Stimulated activated naive CD8-positive, alpha-beta T cell treated with anti-CD3 and anti-CD28 coated beads, Interleukin-15, amount 100 ng/mL, for 72 hours (primary cell): Measurements from ENCODE around the gene ZNF141.
"Not testable (repeated sequence)": the region's sequence is repeated elsewhere in the genome, so short reads cannot be mapped to it uniquely, and the experiment has no call there.

Source experiments
- ATAC-seq: fragments of 150-1000 bp; cut with Tn5 transposase; 2 replicates; pipeline ENCODE4 v1.10.0; 2021; ENCODE audit warnings: mild to moderate bottlenecking, moderate library complexity
- DNase-seq, 2 donors: peaks; one replicate each; pipeline ENCODE4 v3.0.0; 2021 to 2022
- H3K27ac Mint-ChIP-seq, 2 donors: one replicate each; pipeline ENCODE4 v1.8.0; 2022; ENCODE audit warnings: mild to moderate bottlenecking in 2 of 2, mixed read lengths in 2 of 2, moderate library complexity in 2 of 2
- H3K27me3 Mint-ChIP-seq: one replicate; pipeline ENCODE4 v1.8.0; 2022; ENCODE audit warnings: mixed read lengths
- H3K4me1 Mint-ChIP-seq: one replicate; pipeline ENCODE4 v1.8.0; 2022; ENCODE audit warnings: mild to moderate bottlenecking, mixed read lengths
- H3K4me3 Mint-ChIP-seq, 2 donors: one replicate each; pipeline ENCODE4 v1.8.0; 2022; ENCODE audit warnings: mild to moderate bottlenecking in 2 of 2, mixed read lengths in 2 of 2, moderate library complexity in 1 of 2
- H3K9me3 Mint-ChIP-seq, 2 donors: one replicate each; pipeline ENCODE4 v1.8.0; 2022; ENCODE audit warnings: mixed read lengths in 2 of 2

Gene ZNF141

DNA sequence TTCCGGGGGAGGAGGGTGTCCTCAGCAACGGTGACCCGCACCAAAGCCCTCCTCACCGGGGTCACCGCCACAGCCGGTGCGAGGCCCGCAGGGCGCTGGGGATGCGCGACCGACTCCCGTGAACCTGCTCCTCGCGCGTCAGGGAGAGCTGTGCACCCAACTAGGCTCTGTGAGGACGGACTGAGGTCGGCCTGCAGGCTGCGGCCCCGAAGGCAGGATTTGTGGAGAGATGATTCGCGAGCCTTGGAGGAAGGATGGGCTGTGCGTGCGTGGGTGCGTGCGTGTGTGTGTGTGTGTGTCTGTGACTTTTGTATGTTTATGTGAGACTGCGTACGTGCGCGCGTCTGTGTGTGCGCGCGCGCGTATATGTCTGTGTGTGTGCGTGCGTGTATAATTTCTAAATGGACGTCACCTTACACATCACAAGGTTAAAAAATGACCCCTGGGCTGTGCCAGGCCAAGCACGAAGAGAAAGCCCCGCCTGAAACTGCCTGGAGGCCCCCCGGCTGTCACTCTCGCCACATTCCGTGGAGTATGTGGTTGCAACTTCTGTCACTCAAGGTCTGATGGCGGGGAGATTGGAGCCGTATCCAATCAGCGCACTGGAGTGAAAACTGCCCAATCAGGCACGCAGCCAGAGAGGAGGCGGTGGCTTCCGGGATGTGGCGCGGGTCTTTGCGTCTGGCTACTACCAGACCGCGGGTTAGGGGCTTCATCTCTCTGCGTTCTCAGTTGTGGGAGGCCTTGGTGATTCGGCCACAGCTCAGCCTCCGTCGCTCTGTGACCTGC lies at the start of gene ZNF141:
TSS of gene ZNF141 (plus strand) at position 672 of the 789 bp plus-strand sequence. CDS start 170 bp downstream, outside the sequence.
- peak; percentile 95 for ATAC-seq
- DNase-seq: peak; percentile 90 to 96
- peaks cover 27% of the 10 kb centered on the region for H3K4me1 Mint-ChIP-seq
- peak within 1 kb of the TSS; percentile 100 for H3K4me3 Mint-ChIP-seq
- H3K27me3 Mint-ChIP-seq: no peaks in the 10 kb centered on the region
- H3K9me3 Mint-ChIP-seq: peaks cover 37% of the 10 kb centered on the region in 2 donors
- H3K27ac Mint-ChIP-seq: peak within 1 kb of the TSS; percentile 99 to 100

DNA sequence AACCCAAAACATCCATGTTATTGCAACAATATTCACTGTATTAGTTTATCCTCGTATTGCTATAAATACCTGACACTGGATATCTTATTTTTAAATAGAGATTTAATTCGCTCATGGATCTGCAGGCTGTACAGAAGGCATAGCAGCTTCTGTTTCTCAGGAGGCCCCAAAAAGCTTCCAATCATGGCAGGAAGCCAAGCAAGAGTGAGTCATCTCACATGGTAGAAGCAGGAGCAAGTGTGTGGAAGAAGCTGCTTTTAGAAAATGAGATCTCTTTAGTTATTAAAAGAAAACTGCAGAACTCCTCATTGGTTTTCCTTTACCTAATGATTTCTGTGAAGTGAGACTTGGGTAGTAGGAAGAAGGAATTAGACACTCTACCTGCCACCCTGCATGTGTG lies 48.7 kb upstream of the ZNF141 start:
- Mint-ChIP-seq H3K4me3 (no peak overlapping the region), H3K27ac (no peak overlapping the region), H3K9me3 (peaks cover 11 to 27% of the 10 kb centered on the region in 2 donors), H3K27me3 (no peaks in the 10 kb centered on the region), H3K4me1 (no peaks in the 10 kb centered on the region)
- ATAC-seq (no peak), DNase-seq (no peak)

DNA sequence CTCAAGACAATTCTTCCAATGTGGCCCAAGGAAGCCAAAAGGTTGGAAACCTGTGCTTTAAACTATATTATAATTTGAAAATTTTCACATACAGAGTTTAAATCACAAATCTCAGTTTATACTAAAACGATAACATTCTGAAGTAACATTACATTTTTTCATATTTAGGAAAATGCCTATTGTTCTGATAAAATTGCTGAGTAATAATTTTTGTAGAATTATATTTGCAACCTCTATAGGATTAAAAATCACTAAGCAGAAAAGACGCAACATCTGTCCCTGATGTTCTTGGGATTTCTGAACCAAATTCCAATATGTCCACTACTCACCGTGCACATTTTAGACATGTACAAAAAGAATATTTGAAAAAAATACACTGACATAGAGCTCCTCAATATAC lies 42.9 kb upstream of the ZNF141 start:
- peaks cover 0 to 14% of the 10 kb centered on the region in 2 donors for H3K9me3 Mint-ChIP-seq
- no peak overlapping the region for H3K4me3 Mint-ChIP-seq
- H3K27me3 Mint-ChIP-seq: no peaks in the 10 kb centered on the region
- DNase-seq (no peak), ATAC-seq (no peak)
- H3K27ac Mint-ChIP-seq: no peak overlapping the region
- no peaks in the 10 kb centered on the region for H3K4me1 Mint-ChIP-seq

DNA sequence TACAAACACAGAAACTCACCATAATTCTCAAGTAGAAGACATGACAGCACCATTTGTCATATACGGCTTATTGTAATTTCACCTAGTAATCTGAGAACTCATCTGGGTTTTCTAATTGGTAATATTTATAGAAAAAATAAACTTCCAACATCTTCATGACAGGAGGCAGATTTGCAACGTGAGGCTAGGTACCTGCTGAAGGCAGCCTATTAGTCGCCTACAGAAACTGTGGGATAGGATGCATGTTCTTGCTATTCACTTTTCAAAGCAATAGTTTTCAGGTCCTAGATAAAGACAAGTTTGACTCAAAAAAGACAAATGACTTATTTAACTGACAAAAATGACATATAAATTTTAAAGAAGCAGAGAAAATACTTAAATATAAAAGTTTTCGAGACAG lies 35.2 kb upstream of the ZNF141 start:
- H3K27ac Mint-ChIP-seq: no peak overlapping the region
- no peak overlapping the region for H3K4me3 Mint-ChIP-seq
- DNase-seq (no peak), ATAC-seq (no peak)
- H3K27me3 Mint-ChIP-seq: peaks cover 37% of the 10 kb centered on the region
- H3K4me1 Mint-ChIP-seq: peaks cover 23% of the 10 kb centered on the region
- peaks cover 32 to 57% of the 10 kb centered on the region in 2 donors for H3K9me3 Mint-ChIP-seq

DNA sequence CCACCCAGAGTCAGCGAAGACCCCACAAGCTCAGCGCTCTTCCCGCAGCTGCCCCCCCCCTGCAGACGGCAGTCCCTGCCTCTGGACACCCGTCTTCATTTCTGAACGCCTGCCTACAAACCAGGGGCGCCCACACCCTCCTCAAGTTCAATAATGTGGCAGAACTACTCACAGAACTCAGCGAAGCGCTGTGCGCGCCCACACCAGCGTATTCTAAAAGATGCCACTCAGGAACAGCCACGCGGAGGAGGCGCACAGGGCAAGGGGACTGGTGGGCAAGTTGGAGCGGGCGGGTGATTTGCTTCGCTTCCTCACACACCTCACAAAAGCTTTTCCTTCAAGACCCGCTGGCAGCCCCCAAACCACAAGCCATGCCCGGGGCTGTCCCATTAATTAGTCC lies 33.1 kb upstream of the ZNF141 start:
- H3K9me3 Mint-ChIP-seq: peaks cover 32 to 65% of the 10 kb centered on the region in 2 donors

DNA sequence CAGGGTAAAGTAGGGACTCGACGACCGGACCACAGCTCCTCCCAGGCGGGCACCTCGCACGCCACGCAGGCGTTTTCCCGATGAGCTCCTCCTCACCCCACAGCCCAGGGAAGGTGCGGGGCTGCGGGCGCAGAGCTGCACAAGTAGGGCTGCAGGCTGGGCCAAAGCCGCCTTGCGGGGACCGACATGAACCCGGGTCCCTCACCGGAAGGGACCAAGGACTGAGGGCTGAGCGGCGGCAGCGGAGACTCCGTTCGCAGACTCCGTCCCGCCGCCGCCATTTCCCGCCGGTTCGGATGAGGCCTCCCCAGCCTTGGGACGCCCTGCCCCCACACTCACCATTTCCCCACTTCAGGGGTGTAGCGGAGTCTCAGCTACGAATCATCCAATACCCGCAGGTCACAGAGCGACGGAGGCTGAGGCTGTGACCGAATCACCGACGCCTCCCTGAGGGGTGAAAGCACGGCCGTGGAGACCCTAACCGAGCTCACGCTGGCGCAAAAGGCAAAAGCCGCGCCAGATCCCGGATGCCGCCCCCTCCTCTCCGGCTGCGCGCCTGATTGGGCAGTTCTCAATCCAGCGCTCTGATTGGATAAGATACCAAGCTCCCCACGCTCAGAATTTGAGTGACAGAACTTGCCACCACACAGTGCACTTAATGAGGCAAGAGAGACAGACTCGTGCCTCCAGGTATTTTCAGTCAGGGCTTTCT lies 32.5 kb upstream of the ZNF141 start, which contains the start of gene ZNF732:
TSS of gene ZNF732 (minus strand) at position 506 of the 712 bp plus-strand sequence. CDS start at position 342, 164 bp downstream.
- Mint-ChIP-seq H3K27ac (peak within 1 kb of the TSS; percentile 14 to 27), H3K9me3 (peaks cover 32 to 65% of the 10 kb centered on the region in 2 donors), H3K4me3 (peak within 1 kb of the TSS in 1 of 2 donors; percentile 13), H3K4me1 (peaks cover 23% of the 10 kb centered on the region), H3K27me3 (peaks cover 37% of the 10 kb centered on the region)
- DNase-seq (no peak), ATAC-seq (no peak)

More for the DNA sequence above, 33.1 kb upstream of the ZNF141 start:
- not testable (repeated sequence) for H3K4me3 Mint-ChIP-seq, ATAC-seq, DNase-seq, H3K27ac Mint-ChIP-seq
- Mint-ChIP-seq H3K27me3 (peaks cover 37% of the 10 kb centered on the region), H3K4me1 (peaks cover 23% of the 10 kb centered on the region)

DNA sequence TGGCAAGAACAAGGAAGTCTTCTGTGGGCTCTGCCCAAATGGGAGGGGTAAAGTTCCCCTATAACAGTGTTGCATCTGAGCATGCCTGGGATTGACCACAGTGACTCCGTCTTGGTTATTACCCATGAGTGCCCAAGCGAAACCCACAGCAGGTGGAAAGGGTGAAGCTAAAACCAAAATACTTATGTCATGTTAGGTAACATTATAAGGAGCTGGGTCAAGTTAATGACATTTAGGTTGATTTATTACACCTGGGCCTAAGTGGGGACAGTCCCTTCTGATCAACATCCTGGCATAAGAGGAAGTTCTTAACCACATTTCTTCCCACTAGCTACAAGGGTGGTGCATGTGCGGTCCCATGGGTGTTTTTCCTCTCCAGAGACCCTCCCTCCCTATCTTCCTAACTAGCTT lies 31.1 kb upstream of the ZNF141 start:
- Mint-ChIP-seq H3K27ac (peak overlapping the region in 1 of 2 donors; percentile 14), H3K9me3 (peaks cover 32 to 64% of the 10 kb centered on the region in 2 donors), H3K4me3 (no peak overlapping the region), H3K4me1 (peaks cover 23% of the 10 kb centered on the region), H3K27me3 (peaks cover 37% of the 10 kb centered on the region)
- ATAC-seq (peak; percentile 87), DNase-seq (peak in 1 of 2 donors; percentile 28)

DNA sequence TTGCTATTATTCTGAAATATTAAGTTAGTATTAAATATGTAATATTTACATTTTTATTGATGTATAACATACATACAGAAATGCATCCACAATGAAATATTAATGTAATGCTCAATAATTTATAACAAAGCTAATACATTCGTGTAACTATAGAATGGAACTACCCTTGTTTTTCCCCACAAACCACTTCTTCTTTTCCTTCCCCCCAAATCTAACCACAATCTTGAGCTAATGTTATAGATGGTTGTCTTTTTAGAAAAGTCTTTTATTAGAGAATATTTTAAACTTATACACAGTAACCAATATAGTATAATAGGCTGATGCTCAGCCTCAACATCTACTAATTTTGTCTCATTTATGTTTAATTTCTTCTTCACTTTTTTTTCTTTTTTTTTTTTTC lies 27.8 kb upstream of the ZNF141 start:
- no peak for DNase-seq
- Mint-ChIP-seq H3K4me1 (peaks cover 19% of the 10 kb centered on the region), H3K4me3 (no peak overlapping the region), H3K27ac (peak overlapping the region in 1 of 2 donors; percentile 76), H3K27me3 (peaks cover 15% of the 10 kb centered on the region), H3K9me3 (peaks cover 28 to 44% of the 10 kb centered on the region in 2 donors)
- no peak for ATAC-seq

DNA sequence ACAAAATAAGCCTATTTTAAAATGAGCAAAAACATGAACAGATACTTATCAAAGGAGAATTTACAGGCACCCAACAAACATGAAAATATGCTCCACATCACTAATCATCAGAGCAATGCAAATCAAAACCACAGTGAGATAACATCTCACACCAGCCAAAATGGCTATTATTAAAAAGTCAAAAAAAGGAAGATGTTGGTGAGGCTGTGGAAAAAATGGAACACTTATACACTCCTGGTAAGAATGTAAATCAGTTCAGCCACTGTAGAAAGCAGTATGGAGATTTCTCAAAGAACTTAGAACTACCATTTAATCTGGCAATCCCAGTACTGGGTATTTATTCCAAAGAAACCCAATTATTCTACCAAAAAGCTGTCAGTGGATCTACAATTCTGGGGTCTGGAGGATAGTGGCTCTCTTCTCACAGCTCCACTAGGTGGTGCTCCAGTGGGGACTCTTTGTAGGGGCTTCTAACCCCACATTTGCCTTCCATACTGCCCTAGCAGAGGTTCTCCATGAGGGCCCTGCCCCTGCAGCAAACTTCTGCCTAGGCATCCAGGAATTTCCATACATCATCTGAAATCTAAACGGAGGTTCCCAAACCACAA lies 23.2 kb upstream of the ZNF141 start:
- Mint-ChIP-seq H3K4me3 (no peak overlapping the region), H3K4me1 (no peaks in the 10 kb centered on the region), H3K9me3 (peaks cover 40 to 49% of the 10 kb centered on the region in 2 donors), H3K27me3 (no peaks in the 10 kb centered on the region), H3K27ac (no peak overlapping the region)
- DNase-seq: no peak
- ATAC-seq: no peak

DNA sequence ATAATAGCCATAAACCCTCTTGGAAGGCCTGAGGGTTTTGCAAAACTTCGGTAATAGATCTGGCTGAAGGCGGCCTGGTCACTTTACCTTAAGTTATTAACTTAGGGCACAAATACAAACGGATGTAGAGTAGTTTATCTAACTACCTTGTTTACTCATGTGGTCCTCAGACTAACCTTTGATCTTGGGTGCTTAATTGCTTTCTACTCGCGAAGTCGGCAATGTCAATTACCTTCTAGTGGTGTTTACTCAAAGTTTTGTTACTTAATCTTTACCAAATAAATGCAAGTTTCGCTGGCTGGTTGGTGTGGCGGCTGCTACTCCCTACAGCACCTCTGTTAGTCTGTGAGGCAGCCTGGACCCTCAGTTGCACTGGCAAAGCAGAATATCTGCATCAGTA lies 8.9 kb upstream of the ZNF141 start:
- no peak for ATAC-seq
- H3K4me1 Mint-ChIP-seq: no peaks in the 10 kb centered on the region
- peaks cover 16 to 26% of the 10 kb centered on the region in 2 donors for H3K9me3 Mint-ChIP-seq
- H3K27me3 Mint-ChIP-seq: no peaks in the 10 kb centered on the region
- H3K4me3 Mint-ChIP-seq: no peak overlapping the region
- DNase-seq: no peak
- H3K27ac Mint-ChIP-seq: no peak overlapping the region

DNA sequence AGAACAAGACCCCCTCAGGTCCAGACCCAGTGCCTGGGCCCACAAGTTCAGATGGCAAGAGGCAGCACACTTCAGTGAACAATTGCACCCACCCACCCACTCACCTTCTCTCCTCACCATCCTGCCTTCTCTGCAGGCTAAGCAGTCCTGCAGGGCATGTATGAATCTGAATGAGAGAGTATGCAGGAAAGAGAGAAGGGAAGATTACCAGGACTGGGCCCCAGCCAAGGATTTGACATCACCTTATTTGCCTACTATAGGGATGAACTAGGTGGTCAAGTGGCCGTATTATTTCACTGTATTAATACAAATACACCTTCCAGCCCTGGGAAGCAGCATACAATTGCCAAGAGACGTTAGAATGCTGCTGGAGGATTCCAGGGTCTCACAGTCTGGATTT lies 2.1 kb upstream of the ZNF141 start:
- H3K4me3 Mint-ChIP-seq: no peak overlapping the region

DNA sequence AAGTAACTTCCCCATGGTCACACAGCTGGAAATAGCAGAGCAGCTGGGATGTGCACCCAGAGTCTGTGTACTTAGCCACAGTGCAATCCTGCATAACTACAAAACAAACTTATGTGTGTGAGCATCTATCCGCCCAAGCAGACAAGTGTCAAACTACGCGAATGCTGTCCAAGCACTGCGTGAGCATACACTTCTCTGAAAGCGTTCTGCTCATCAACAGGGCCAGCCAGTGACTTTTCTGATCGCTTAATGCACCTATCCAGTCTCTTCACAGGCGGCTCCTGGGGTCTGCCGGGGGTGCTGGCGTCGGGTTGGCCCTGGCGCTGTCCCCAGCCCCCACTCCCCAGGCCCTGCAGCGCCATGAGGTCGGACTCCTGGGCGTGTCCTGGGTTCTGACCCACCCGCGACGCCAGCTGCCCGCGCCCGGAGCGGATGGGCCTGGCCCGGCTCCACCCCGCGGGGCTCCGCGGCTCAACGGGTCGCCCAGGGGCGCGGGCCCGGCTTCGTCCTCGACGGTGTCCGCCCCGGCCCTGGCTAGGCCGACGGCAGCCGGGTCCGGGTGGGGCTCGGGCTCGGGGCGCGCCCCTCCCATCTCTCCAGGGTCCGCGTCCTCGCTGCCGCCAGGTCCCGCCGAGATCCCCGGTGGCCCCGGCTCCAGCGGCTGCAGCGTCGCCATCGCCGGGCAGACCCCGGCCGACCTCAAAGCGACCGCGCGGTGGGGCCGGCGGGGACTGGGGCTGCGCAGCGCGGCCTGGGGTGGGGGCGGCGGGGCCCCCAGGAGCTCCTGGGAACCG lies 1.3 kb upstream of the ZNF141 start:
- Mint-ChIP-seq H3K9me3 (peaks cover 28 to 37% of the 10 kb centered on the region in 2 donors), H3K27me3 (no peaks in the 10 kb centered on the region), H3K4me1 (peaks cover 27% of the 10 kb centered on the region), H3K4me3 (peak overlapping the region; percentile 100), H3K27ac (no peak overlapping the region)
- ATAC-seq: no peak
- DNase-seq: peak in 1 of 2 donors; percentile 15

More for the DNA sequence above, 2.1 kb upstream of the ZNF141 start:
- DNase-seq: no peak
- no peaks in the 10 kb centered on the region for H3K27me3 Mint-ChIP-seq
- peaks cover 25 to 33% of the 10 kb centered on the region in 2 donors for H3K9me3 Mint-ChIP-seq
- H3K27ac Mint-ChIP-seq: no peak overlapping the region
- ATAC-seq: no peak
- peaks cover 24% of the 10 kb centered on the region for H3K4me1 Mint-ChIP-seq

DNA sequence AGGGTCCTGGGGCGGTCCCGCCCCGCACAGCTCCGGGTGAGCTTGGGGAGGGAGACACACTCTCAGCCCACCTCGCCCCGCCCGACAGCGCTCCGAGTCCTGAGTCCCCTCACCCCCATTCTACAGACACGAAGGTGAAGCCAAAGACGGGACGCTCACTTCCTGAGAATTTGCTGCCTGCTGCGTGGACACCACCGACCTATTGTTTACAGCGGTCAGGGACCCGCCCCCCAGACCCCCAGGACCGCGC lies 796 bp upstream of the ZNF141 start:
- H3K9me3 Mint-ChIP-seq: peaks cover 33 to 37% of the 10 kb centered on the region in 2 donors

DNA sequence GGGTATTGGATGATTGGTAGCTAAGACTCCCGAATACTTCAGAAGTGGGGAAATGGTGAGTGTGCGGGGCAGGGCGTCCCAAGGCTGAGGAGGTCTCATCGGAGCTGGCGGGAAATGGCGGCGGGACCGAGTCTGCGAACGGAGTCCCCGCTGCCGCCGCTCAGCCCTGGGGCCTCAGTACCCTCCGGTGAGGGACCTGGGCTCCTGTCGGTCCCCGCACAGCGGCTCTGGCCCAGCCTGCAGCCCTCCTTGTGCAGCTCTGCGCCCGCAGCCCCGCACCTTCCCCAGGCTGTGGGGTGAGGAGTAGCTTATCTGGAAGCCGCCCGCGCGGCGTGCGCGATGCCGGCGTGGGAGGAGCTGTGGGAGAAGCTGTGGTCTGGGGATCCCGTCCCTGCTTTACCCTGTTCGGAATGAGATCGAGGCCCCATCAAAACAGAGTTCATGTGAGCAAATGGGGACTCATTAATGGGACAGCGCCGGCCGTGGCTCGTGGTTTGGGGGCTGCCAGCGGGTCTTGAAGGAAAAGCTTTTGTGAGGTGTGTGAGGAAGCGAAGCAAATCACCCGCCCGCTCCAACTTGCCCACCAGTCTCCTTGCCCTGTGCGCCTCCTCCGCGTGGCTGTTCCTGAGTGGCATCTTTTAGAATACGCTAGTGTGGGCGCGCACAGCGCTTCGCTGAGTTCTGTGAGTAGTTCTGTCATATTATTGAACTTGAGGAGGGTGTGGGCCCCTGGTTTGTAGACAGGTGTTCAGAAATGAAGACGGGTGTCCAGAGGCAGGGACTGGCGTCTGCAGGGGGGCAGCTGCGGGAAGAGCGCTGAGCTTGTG lies 531 bp downstream of the ZNF141 start:
- peak; percentile 62 for ATAC-seq
- Mint-ChIP-seq H3K9me3 (peaks cover 37 to 38% of the 10 kb centered on the region in 2 donors), H3K4me3 (peak overlapping the region; percentile 100), H3K4me1 (peaks cover 27% of the 10 kb centered on the region), H3K27me3 (no peaks in the 10 kb centered on the region), H3K27ac (peak overlapping the region; percentile 99 to 100)
- DNase-seq: no peak

More for the DNA sequence above, 796 bp upstream of the ZNF141 start:
- peak overlapping the region in 1 of 2 donors; percentile 100 for H3K27ac Mint-ChIP-seq
- ATAC-seq (peak; percentile 2), DNase-seq (no peak)
- H3K4me3 Mint-ChIP-seq: peak overlapping the region; percentile 100
- H3K4me1 Mint-ChIP-seq: peaks cover 27% of the 10 kb centered on the region
- H3K27me3 Mint-ChIP-seq: no peaks in the 10 kb centered on the region
